NCI-H1694 (cell line): ENCODE data around the gene BCL2L2.
"Not testable (repeated sequence)": the region's sequence is repeated elsewhere in the genome, so short reads cannot be mapped to it uniquely, and the experiment has no call there.

ENCODE experiments used
- DNase-seq: peaks from one replicate; lab custom pipeline; 2025; lab: John Stamatoyannopoulos, UW

Gene BCL2L2

DNA sequence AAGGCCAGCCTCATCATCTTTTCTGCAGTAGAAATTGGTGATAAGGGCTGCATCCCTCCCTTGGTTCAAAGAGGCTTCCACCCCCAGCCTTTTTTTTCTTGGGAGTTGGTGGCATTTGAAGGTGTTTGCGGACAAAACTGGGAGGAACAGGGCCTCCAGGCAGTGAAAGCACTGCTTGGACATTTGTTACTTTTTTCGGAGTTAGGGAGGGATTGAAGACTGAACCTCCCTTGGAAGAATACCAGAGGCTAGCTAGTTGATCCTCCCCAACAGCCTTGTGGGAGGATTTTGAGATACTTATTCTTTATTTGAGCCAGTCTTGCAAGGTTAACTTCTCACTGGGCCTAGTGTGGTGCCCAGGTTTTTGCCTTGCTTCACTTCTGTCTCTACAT lies 17.8 kb downstream of the BCL2L2 start:
- DNase-seq = no peak

DNA sequence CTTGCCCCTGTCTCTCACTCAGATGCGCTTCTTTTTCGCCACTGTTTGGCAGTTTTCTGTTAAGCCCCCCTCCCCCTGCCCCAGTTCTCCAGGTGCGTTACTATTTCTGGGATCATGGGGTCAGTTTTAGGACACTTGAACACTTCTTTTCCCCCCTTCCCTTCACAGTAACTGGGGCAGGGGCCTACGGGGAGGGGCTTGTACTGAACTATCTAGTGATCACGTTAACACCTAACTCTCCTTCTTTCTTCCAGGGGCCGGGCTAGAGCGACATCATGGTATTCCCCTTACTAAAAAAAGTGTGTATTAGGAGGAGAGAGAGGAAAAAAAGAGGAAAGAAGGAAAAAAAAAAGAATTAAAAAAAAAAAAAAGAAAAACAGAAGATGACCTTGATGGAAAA lies 18.4 kb downstream of the BCL2L2 start:
- no peak for DNase-seq

DNA sequence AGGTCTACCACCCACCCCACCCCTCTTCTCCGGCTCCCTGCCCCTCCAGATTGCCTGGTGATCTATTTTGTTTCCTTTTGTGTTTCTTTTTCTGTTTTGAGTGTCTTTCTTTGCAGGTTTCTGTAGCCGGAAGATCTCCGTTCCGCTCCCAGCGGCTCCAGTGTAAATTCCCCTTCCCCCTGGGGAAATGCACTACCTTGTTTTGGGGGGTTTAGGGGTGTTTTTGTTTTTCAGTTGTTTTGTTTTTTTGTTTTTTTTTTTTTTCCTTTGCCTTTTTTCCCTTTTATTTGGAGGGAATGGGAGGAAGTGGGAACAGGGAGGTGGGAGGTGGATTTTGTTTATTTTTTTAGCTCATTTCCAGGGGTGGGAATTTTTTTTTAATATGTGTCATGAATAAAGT lies 19.1 kb downstream of the BCL2L2 start:
- not testable (repeated sequence) for DNase-seq

DNA sequence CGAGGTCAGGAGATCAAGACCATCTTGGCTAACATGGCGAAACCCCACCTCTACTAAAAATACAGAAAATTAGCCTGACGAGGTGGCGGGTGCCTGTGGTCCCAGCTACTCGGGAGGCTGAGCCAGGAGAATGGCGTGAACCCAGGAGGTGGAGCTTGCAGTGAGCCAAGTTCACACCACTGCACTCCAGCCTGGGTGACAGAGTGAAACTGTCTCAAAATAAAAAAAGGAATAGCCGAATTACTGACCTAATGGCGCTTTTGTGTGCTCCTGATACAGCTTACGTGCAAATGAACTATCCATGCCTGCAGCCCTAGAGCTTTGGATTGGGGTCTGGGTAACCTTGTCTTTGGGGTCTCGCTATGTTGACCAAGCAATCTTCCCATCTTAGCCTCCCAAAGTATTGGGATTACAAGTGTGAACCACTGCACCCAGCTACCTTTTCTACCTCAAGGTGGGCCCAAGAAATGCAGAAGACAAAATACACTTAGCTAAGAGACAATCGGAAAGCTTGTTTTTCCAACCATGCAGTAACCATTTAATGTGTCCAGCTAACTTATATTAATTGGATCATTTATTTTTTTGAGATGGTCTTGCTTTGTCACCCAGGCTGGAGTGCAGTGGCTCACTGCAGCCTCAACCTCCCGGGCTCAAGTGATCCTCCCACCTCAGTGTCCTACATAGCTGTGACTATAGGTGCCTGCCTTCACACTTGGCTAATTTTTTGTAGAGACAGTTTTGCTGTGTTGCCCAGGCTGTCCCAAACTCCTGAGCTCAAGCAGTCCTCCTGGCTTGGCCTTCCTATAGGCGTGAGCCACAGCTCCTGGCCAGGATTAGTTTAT lies 20.1 kb downstream of the BCL2L2 start:
- no peak for DNase-seq

DNA sequence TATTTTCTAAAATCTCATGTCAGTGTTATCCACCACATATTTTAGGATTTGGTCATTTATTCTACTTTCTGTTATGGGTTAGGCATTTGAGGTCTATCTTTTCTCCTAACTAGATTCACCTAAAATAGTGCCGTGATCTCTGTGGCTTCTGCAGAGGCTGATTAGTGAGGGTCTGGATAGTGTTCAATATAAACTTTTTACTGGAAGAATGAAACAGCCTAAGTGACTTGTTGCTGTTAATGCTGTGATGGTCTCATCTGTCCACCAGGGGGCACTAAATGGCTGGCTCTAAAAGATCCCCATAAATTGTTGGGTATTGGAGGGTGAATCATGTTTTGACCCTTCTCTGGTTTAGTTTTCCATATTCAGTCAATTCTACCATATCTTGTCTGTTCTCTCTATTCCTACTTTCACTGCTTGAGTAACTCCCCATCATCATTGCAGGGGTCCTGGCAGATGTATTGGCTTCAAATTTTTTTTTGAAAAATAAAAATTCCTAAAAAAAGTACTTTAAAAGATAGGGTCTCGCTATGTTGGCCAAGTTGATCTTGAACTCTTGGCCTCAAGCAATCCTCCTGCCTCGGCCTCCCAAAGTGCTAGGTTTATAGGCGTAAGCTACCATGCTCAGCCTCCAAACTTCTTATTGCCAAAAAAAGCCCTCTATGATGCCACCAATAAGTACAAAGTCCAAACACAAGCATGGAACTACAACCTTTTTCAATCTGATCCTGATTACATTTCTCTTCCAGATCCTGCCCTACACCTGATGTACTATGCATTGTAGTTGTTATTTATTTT lies 21.5 kb downstream of the BCL2L2 start:
- peak; percentile 77 for DNase-seq

DNA sequence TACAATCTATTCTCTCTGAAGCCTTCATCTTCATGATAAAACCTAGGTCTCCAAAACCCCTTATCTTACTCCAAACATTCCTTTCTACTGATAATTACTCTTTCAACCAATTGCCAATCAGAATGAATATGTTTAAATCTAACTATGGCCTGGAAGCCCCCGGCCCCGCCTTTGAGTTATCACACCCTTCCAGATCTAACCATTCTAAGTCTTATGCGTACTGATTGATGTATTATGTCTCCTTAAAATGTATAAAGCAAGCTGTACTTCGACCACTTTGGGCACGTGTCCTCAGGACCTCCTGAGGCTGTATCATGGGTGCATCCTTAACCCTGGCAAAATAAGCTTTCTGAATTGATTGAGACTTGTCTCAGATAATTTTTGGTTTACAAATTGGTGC lies 29.0 kb downstream of the BCL2L2 start:
- DNase-seq = no peak

DNA sequence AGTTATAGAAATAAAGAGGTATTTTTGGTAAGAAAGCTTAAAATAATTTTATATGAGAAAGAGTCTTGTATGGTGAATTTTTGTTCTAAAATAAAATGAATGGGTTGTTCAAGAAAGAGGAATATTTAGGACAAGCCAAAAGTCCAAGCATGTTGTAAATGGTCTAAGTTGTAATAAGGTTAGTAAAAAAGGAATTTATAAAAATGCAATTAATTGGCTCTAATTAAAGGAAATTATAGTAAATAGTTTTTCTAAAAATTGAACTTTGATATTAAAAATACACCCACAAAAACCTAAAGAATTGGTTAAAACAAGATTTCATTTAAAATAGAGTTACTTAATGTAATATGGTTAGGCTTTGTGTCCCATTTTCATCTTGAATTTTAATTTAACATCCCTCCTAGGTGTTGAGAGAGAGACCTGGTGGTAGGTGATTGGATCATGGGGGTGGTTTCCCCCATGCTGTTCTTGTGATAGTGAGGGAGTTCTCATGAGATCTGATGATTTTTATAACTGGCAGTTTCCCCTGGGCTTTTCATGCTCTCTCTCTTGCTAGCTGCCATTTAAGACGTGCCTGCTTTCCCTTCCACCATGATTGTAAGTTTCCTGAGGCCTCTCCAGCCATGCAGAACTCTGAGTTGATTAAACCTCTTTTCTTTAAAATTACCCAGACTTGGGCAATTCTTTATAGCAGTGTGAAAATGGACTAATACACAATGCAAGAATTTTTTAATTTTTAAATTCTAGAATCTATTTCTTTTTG lies 33.1 kb downstream of the BCL2L2 start:
- no peak for DNase-seq

DNA sequence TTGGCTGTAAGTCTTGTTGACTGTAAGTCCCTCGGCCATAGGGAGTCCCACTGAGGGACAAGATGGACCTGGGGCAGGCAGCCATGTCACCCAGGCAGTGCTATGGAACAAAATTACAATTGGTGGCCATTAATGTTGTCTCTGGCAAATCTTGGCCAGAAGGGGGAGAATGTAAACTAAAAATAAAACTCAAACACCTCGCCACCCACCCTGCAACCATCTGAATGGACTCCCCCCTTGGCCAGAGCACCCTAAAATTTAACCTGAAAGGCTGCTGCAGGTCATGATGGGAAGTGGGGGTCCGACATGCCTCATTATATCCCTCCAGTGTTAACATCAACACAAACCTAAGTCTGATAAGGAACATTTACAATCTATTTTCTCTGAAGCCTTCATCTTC lies 37.8 kb downstream of the BCL2L2 start:
- DNase-seq = no peak

DNA sequence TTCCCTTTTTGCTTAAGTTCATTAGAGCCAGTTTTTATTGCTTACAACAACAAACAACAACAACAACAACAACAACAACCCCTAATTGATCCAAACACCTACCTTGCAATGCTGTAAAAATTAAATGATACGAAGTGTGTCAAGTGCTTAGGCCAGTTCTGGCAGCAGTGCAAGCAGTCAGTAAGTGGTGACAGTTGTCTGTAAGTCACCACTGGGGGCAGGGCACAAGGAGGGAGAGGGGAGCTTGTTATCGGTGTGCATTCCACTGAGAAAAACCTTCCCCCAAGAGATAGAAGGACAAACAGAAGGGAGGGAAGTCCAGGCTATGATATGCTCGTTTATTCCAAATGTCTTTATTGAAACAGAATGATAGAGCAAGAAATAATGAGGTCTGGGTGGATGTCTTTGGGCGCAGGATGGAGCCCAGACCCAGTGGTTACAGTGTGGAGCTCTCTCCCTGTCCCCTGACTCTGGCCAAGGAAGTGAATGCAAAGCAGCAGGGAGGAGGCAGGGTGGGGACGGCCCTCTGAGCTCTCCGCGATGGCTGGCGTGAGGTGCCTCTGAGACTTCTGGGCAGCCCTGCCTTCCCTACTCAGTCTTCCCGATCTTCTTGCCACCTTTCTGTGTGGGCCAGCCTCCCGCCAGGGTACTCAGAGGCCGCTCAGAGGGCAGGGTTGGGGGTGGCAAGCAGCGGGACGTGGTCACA lies 39.5 kb downstream of the BCL2L2 start:
- no peak for DNase-seq

DNA sequence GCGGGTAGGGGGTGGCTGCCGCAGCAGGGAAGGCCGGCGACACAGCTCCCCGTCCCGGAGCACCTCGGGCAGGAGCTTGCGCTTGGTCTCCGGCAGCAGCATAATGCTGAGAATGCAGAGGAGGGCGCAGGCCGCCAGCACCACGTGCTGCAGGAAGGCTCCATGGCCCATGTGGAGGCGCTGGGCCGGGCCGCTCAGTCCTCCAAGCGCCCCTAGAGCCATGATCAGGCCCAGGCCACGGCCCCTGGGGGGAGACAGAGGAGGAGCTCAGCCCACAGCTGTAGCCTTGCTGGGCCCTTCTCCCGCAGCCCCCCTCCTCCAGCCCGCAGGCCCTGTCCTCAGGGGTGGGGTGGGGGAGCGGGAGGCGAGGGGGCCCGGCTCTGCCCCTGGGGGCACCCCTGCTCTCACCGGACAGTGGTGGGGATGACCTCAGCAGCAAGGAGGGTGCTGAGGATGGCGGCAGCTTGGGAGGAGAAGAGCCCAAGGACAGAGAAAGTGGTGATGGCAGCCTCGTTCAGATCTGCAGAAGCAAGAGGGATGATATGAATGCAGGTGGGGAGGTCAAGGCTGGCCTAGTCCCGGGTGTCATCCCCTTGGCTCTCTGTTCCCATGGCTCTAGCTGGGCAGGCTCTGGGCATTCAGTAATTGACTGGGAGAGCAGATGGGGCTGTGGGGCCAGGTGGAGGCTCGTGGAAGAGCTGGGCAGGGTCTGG lies 40.2 kb downstream of the BCL2L2 start:
- no peak for DNase-seq

DNA sequence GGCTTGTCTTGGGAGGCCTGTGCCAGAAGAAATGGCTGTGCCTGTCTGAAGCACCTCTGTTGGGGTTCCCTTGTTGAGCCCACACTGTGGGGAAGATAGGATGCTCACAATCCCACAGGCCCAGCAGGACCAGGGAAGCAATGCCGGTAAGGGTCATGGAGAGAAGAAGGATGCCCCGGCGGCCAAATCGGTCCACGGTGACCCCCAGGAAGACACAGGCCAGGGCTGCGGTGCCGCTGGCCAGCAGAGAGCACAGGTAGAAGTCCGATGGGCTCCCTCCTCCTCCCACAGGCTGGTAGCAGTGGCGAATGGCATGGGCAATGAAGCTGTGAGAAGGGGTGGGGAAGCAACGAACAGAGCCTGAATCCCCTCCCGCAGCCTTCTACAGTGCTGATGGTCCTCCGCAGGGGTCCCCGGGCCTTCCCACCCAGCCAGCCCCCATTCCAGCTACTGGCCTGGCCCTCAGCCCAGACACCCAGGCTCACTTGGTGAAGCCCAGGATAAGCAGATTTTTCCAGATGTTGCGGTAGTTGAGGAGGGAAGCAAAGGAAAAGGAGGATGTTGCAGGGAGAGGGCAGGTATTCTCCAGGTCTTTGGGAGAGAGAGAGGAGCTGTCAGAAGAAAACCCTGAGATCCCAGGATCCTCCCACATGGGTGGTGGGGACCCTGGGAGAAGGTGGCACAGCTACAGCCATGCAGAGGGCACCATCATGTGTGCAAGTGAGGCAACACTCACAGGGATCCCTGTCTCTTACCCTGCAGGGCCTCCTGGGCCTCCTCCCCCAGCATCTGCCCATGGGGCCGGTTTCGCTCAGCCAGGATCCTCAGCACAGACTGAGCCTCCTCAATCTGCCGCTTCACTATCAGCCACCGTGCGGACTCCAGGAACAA lies 41.0 kb downstream of the BCL2L2 start:
- no peak for DNase-seq

DNA sequence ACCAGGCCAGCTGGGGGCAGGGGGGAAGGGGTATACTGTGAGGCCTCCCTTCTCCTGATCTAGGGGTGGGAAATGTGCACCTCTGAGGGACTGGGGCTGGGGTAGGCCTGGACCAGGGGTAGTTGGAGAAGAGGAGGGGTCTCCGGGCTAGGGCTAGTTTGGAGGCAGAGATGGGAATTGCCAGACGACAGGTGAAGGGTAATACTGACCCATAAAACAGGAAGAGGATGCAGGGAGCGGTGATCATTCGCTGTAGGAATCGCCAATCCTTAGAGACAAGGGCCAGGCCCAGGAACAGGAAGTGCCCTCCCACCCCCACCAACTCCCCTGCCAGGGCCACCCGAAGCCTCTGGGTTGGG lies 41.6 kb downstream of the BCL2L2 start:
- DNase-seq = no peak

DNA sequence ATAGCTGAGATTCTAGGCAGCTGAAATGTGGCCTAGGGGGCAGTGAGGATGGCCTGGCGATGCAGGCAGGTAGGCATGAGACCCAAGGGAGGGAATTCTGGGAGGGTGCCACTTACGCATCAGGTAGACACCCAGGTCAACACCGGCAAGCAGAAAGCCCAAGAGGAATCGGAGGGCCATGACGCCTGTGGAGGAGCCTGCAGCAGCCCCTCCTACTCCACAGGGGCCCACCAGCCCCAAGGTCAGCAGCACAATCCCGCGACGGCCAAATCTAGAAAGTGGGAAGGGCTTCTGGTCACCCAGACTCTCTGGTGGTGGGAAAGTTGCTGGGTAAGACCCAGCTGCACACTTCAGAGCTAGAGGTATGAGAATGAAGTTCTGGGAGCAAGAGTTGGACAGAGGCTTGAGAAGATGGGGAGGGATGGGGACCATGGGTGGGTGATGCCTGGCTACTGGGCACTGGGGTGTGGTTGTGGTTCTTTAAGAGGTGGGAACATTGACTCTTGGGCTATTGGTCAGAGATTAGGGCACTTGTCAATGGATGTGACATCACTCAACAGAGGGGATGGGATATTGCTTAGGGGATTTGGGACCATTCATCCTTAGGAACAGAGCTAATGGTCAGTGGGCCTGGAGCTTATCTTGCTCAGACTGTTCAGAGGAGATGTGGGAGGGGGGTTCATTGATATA lies 42.7 kb downstream of the BCL2L2 start:
- DNase-seq = no peak

DNA sequence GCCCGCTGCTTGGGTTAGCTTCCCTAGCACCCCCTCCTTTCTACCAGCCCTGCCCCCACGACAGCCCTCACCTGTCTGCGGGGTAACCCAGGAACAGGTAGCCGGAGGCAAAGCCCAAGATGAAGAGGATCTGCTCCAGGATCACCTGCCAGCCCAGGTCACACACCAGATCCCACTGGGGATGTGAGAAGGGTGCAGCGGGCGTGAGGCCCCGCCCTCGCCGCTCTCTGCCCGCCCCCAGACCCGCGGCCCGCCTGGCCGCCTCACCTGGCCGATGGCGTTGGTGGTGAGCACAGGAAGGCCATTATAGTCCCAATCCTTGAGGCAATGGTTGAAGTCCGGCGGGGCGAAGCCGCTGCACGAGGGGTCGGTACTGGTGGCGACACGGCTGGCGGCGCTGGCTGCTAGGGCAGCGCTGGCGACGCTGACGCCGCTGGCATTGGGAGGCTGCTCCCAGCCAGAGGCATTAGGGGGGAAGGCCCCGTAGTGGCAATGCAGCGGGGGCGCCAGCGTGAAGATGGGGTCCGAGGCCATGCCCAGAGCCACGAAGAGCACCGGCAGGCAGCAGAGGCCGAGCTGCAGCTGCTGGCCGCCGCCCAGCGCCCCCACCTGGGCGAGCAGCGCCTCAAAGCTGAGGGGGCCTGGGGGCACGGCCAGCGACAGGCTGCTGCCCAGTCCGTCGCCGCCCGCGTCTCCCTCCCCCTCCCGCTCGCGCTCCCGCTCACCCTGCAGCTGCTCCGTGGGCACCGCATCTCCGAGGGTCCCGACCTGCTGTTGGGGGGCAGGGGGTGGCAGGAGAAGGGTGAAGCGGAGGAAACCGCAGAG lies 45.3 kb downstream of the BCL2L2 start:
- no peak for DNase-seq

DNA sequence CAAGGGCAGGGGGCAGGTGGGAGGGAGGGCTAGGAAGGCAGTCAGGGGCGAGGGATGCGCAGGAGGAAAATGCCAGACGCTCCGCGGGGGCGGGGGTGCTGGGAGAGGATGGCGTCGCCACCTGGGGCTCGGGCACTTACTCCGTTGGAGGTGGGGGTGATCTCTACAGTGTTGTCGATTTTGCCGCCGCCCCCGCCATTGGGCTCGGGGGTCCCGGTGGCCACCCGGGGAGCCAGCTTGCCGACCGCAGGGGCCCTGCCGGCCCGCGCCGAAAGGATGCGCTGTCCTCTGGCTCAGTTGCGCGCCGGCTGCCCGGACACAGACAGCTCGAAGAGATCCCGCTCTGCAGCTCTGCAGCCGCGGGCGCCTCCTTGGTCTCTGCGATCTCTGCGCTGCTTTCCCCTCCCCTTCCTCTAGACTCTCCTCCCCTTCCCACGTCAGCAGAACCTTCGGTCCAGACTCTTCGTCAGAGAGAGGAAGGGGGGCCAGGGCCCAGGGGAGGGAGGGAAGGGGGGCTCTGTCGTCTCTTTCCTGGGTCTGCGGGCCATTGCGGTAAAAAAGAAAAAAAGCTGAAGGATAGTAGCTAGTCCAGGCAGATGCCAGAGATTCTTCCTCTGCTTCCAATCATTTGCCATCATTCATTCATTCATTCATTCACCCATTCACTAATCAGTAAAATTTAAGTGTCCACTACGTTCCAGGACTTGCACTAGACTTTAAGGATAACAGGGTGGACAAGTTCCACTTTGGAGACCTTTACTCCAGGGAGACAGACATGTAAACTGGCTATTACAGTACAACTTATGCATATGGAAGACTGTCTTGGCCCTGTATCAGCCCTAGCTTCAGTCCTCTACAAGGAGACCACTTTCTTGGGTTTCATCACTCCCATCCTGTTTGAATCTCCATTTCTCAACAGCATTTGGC lies 46.1 kb downstream of the BCL2L2 start, which contains the start of gene SLC22A17:
Gene SLC22A17 (minus strand): TSS at position 382 of the 927 bp plus-strand sequence.
- peak; percentile 91 for DNase-seq

DNA sequence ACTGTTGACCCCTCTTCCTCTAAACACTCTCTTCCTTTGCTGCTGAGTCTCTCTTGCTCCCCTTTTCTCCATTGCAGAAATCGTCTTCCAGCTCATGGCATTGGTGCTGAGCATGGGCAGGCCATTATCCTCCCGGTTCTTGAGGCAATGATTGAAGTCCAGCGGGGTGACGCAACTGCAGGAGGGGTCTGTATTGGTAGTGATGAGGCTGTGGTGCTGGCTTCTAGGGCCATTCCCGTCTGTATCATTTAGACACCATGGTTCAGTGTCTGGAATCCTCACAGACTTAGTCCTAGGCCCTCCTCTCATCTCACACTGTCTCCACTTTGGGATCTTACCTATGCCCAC lies 46.8 kb downstream of the BCL2L2 start:
- DNase-seq = no peak

DNA sequence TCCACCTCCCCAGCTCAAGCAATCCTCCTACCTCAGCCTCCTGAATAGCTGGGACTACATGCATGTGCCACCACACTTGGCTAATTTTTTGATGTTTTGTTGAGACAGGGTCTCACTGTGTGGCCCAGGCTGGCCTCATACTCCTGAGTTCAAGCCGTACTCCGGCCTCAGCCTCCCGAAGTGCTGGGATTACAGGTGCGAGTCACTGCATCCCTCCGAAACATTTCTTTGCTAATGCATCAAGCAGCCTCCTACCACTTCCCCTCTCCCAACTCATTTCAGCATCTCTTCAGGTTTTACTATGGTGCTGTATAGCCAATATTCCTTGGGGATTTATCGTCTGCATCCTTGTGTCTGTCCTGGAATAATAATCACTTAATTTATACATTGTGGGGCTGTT lies 48.4 kb downstream of the BCL2L2 start:
- DNase-seq = no peak
